GM21786 (cell line): ENCODE measurements around the gene SP9.
"Not testable (repeated sequence)": the region's sequence is repeated elsewhere in the genome, so short reads cannot be mapped to it uniquely, and the experiment has no call there.

Experiments
- ATAC-seq: cut with Tn5 transposase; IDR thresholded peaks from one replicate; pipeline ENCODE4 v1.9.1; 2021; ENCODE audit not compliant: unreplicated experiment

SP9 gene

GRCh38 chr2:174344716-174345461 lies 10.1 kb downstream of the SP9 start:
- ATAC-seq: no peak

DNA sequence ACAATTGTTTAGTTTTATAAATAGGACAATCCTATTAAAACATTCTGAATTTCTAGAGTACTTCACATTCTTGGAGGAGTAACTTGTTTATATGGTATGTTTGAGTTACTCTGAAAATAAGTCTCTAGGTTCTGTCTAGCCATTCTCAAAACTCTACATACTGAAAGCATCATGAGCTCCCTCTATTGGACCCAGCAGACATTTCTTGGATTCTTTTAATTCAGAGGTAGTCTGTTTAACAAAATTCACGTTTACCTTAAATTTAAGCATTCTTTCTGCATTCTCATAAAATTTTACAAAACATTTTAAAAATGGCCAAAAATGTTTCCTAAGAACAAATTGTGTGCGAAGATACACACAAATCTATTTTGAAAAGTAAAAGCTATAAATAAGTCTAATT lies 15.3 kb downstream of the SP9 start:
- ATAC-seq: no peak

DNA sequence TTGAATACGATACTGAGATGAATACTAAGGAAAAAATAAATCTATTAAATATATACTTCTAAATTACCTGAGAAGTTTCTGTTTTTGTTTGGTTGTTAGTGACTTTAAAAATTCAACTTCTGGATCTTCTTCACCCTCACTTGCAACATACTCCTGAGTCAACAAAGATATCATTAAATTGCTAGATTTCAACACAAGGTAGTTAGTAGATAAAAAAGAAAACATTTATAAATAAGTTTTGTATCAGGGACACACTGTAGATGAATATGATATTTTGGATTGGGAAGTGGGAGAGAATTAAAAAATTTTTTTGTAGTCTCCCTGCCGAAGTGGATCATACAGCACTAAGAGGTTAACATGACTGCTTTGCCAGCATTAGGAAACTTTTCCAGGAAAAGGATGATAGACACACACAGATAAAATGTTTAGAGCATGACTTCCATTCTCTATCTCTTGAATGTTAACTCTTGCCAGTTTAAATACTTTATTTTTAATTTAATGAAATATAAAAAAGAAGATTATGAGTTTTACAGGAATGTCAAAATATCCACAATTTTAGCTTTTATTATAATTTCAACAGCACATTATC lies 15.9 kb downstream of the SP9 start:
- no peak for ATAC-seq

GRCh38 chr2:174353004-174353403 lies 18.2 kb downstream of the SP9 start:
- ATAC-seq: no peak

DNA sequence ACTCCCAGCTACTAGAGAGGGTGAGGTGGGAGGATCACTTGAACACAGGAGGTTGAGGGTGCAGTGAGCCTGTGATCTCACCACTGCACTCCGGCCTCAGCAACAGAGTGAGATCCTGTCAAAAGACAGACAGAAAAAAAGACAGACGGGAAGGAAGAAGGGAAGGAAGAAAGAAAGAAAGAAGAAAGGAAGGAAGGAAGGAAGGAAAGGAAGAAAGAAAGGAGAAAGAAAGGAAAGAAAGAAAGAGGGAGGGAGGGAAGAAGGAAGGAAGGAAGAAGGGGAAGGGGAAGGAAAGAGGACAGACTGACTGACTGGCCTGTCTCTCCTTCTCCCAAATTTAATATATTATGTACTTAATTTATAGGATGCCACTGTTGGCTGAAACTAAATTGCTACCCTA lies 21.6 kb downstream of the SP9 start:
- no peak for ATAC-seq

DNA sequence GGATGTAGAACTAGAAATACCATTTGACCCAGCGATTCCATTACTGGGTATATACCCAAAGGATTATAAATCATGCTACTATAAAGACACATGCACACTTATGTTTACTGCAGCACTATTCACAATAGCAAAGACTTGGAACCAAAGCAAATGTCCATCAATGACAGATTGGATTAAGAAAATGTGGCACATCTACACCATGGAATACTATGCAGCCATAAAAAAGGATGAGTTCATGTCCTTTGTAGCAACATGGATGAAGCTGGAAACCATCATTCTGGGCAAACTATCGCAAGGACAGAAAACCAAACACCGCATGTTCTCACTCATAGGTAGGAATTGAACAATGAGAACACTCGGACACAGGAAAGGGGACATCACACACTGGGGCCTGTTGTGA lies 24.9 kb downstream of the SP9 start:
- ATAC-seq: not testable (repeated sequence)

DNA sequence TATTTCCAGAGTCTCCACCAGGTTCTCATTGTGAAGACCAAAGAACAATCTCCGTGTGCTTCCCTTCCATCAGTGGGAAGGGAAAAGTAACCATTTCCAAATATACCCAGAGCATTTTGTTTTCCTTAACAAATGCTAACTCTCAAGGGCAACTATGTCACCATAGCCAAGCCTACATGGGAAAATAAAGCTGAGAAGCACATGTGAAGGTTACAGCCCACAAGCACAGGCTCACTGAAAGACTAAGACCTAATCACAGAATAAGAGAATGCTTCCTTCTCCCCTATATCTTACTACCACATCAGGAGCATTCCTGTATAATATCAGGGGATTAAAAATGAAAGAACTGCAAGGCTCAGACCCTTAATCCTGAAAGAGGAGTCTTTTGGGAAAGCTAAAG lies 28.2 kb downstream of the SP9 start:
- ATAC-seq: no peak

GRCh38 chr2:174363492-174364225 lies 28.9 kb downstream of the SP9 start:
- ATAC-seq: not testable (repeated sequence)

DNA sequence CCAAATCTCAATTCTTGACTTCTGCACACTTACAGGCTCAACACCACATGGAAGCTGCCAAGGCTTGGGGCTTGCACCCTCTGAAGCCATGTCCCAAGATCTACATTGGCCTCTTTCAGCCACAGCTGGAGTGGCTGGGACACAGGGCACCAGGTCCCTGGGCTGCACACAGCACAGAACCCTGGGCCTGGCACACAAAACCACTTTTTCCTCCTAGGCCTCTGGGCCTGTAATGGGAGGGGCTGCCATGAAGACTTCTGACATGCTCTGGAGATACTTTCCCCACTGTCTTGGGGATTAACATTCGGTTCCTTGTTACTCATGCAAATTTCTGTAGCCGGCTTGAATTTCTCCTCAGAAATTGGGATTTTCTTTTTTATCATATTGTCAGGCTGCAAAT lies 29.9 kb downstream of the SP9 start:
- ATAC-seq: no peak

GRCh38 chr2:174365571-174365970 lies 30.8 kb downstream of the SP9 start:
- ATAC-seq: no peak

GRCh38 chr2:174368691-174369090 lies 33.9 kb downstream of the SP9 start:
- no peak for ATAC-seq

GRCh38 chr2:174376967-174377366 lies 42.2 kb downstream of the SP9 start:
- no peak for ATAC-seq

- ATAC-seq: no peak
Measured at GRCh38 chr2:174383796-174384195, 49.0 kb downstream of the SP9 start.

DNA sequence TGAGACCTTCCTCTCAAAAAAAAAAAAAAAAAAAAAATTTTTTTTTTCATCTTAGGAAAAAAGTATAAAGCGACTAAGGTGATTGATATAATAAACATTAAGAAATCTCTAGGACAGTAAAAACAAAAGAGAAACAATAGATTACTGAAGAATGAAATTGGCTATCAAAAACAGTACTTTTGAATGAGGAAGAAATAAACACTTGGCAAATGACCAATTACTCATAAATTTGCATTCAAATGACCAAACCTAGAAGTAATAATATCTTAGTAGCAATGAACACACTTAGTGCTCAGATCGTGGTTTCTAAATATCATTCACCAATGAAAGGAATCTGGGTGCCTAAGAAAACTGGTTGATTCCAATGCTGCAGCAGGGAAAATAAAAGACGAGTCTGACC lies 50.4 kb downstream of the SP9 start:
- no peak for ATAC-seq
